ENCODE results near the gene PCP4L1.
"Not testable (repeated sequence)": the region's sequence is repeated elsewhere in the genome, so short reads cannot be mapped to it uniquely, and the experiment has no call there.

PCP4L1 gene

GRCh38 chr1:161233102-161233501 is 25.4 kb upstream of the PCP4L1 start:
- TF ChIP-seq, protein P1, sequence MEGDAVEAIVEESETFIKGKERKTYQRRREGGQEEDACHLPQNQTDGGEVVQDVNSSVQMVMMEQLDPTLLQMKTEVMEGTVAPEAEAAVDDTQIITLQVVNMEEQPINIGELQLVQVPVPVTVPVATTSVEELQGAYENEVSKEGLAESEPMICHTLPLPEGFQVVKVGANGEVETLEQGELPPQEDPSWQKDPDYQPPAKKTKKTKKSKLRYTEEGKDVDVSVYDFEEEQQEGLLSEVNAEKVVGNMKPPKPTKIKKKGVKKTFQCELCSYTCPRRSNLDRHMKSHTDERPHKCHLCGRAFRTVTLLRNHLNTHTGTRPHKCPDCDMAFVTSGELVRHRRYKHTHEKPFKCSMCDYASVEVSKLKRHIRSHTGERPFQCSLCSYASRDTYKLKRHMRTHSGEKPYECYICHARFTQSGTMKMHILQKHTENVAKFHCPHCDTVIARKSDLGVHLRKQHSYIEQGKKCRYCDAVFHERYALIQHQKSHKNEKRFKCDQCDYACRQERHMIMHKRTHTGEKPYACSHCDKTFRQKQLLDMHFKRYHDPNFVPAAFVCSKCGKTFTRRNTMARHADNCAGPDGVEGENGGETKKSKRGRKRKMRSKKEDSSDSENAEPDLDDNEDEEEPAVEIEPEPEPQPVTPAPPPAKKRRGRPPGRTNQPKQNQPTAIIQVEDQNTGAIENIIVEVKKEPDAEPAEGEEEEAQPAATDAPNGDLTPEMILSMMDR (IDR thresholded peaks at IDR 0.05; ENCODE audit: extremely low read depth, missing control alignments) = no peak
- no peak for DNase-seq (ENCODE audit: low spot score)

DNA sequence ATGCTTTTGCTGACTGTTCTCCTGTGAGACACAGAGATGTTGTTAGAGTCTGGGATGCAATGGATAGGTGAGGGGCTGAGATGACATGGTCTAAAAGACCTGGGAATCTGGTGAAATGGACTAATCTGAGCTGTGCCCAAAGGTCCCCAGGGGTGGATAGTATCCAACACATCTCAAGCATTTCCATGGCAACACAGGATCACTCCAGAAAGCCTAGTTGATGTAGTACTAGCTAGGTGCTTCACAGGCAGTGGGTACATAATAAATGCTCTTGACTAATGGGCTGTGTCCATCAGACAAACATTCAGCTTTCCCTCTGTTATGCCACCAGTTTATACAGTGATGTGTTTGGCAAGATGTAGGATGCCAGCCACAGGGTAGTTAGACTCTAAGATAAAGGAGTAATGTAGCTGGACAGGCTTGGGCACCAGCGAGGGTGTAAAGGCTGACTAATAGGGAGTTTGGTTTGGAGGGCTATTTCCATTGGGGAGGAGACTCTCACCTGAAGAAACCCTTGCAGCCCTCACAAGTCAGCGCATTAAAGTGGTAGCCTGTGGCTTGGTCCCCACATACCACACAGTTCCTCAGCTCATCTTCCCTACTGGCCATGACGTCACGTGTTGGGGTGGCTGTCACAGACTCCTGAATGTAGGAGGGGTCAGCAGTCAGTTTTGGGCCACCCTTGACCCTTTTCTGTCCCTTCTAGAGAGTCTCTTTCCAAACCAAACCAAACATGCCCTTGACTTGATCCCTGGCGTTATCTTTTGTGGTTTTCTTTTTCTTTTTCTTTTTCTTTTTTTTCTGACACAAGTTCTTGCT is 22.4 kb upstream of the PCP4L1 start:
- DNase-seq (ENCODE audit: low spot score) = no peak
- TF ChIP-seq, protein P1 (IDR thresholded peaks at IDR 0.05; ENCODE audit: extremely low read depth, missing control alignments) = no peak

GRCh38 chr1:161238039-161238473 is 20.5 kb upstream of the PCP4L1 start, which contains the start of gene NR1I3:
Gene NR1I3 (minus strand): TSS chr1:161238203. CDS start chr1:161236565, 1,638 bp downstream.
- no peak for DNase-seq (ENCODE audit: low spot score)

DNA sequence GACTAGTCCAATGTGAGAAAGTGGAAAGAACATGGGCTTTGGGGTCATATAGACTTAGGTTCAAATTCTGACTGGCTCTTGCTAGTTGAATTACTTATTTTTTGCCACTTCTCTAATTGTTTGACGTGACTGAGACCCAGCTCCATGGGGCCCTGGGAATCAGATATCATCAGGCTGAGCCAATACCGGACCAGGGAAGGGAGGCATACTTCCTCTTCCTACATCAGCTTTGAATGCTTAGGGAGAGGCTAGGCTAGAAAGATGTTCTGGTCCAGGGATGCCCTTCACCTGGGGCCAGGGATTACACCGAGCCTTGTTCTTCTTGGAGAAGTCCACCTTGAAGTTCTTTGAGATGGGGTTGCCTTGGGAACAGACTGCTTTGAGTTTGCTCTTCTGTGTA is 16.9 kb upstream of the PCP4L1 start:
- TF ChIP-seq, protein P1 (IDR thresholded peaks at IDR 0.05; ENCODE audit: extremely low read depth, missing control alignments) = no peak
- no peak for DNase-seq (ENCODE audit: low spot score)

More at GRCh38 chr1:161238039-161238473, 20.5 kb upstream of the PCP4L1 start, which contains the start of gene NR1I3:
- TF ChIP-seq, protein P1 (IDR thresholded peaks at IDR 0.05; ENCODE audit: extremely low read depth, missing control alignments) = no peak

GRCh38 chr1:161242313-161242712 is 16.2 kb upstream of the PCP4L1 start:
- no peak for DNase-seq (ENCODE audit: low spot score)

DNA sequence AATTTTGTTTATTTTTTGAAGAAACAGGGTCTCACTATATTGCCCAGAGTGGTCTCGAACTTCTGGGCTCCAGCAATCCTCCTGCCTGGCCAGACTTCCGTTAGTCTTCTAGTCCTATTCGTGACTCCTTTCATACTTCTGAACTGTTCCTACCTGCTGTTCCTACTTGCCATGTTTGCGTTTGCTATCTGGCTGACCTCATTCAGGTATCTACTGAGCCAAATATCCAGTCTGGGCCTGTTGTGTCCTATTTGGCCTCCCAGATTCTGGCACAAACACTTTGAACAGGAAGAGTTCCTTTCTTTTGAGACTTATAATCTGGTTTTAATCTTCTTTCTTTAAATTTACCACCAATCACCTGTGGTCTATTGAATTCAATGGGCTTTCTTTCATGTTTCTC is 13.7 kb upstream of the PCP4L1 start:
- no peak for DNase-seq (ENCODE audit: low spot score)
- TF ChIP-seq, protein P1 (IDR thresholded peaks at IDR 0.05; ENCODE audit: extremely low read depth, missing control alignments) = no peak

More at GRCh38 chr1:161242313-161242712, 16.2 kb upstream of the PCP4L1 start:
- TF ChIP-seq, protein P1 (IDR thresholded peaks at IDR 0.05; ENCODE audit: extremely low read depth, missing control alignments) = no peak

- not testable (repeated sequence) for DNase-seq (ENCODE audit: low spot score)
These were observed 8.4 kb upstream of the PCP4L1 start for GRCh38 chr1:161250100-161250499.

Data from GM20000 (cell line).